ENCODE measurements around the gene TNS3. TPM values are rescaled to one million over a fixed set of nuclear protein-coding genes. Genes with fewer than 3 reads are reported as not detected.

The TNS3 gene
- total and polyA plus RNA-seq, 2 of the 13 experiments (the other 11 are each of a cell fraction or from before 2014, with no cell fraction given), result 52.9 to 55.7 TPM

DNA sequence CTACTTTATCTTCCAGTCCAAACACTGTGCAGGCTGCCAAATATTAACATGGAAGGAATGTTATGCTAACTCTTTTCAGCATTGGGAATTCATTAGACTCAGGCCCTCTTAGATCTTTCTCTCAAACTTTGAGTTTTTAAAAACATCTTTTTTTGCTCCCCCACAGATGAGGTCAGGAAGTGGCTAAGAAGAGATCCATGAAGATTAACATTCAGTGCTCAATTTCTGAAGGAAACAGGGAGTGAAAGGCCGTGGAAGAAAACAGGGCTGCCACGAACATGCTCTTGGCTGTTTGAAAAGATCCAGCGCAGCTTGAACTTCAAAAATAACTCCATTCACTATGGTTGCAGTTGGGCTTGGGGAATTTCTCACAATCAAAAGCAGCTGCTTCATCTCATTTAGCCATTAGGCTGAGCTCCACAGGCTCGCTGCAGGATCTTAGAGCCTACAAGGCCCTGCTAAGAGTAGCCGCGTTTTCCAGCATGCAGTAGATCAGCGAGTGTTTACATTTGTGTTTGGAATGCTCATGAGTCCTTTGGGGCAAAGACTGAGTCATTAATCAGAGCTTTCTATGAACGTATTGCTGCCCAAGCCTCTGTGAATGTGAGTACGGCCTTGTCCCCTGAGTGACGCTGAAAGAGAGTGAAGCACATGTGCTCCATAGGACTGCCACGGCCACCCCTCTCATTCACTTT lies 41.2 kb upstream of the TNS3 start (continued):
- TF ChIP-seq, protein P1, sequence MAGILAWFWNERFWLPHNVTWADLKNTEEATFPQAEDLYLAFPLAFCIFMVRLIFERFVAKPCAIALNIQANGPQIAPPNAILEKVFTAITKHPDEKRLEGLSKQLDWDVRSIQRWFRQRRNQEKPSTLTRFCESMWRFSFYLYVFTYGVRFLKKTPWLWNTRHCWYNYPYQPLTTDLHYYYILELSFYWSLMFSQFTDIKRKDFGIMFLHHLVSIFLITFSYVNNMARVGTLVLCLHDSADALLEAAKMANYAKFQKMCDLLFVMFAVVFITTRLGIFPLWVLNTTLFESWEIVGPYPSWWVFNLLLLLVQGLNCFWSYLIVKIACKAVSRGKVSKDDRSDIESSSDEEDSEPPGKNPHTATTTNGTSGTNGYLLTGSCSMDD (CRISPR knock-in tag; IDR thresholded peaks at IDR 0.05), result no peak
- TF ChIP-seq TCF7L2 (IDR thresholded peaks at IDR 0.05; ENCODE audit: low read depth, low read length) (no peak), THYN1 (CRISPR knock-in tag; IDR thresholded peaks at IDR 0.05; ENCODE audit: borderline replicate concordance, low read depth) (no peak), SAP130 (CRISPR knock-in tag; IDR thresholded peaks at IDR 0.05; ENCODE audit: low read depth) (peak; percentile 83), ZNF562 (CRISPR knock-in tag; IDR thresholded peaks at IDR 0.05; ENCODE audit: borderline replicate concordance) (no peak), ZNF616 (CRISPR knock-in tag; IDR thresholded peaks at IDR 0.05; ENCODE audit: low read depth) (no peak), RFXAP (CRISPR knock-in tag; IDR thresholded peaks at IDR 0.05; ENCODE audit: borderline replicate concordance) (peak; percentile 70; the same call in 1 of the 2 replicates), ZSCAN31 (CRISPR knock-in tag; IDR thresholded peaks at IDR 0.05; ENCODE audit: low read depth) (no peak), KDM5B (CRISPR knock-in tag; IDR thresholded peaks at IDR 0.05; ENCODE audit: borderline replicate concordance) (no peak), ZBTB21 (CRISPR knock-in tag; IDR thresholded peaks at IDR 0.05) (no peak), ZNF569 (CRISPR knock-in tag; IDR thresholded peaks at IDR 0.05; ENCODE audit: borderline replicate concordance) (no peak), ZNF530 (CRISPR knock-in tag; IDR thresholded peaks at IDR 0.05; ENCODE audit: low read depth) (no peak), HES4 (CRISPR knock-in tag; IDR thresholded peaks at IDR 0.05; ENCODE audit: borderline replicate concordance) (no peak), ZNF737 (CRISPR knock-in tag; IDR thresholded peaks at IDR 0.05; ENCODE audit: borderline replicate concordance) (no peak), ZSCAN12 (CRISPR knock-in tag; IDR thresholded peaks at IDR 0.05) (peak; percentile 74; the same call in 1 of the 2 replicates), ETV6 (CRISPR knock-in tag; conservative IDR thresholded peaks at IDR 0.05) (no peak), SMYD3 (CRISPR knock-in tag; IDR thresholded peaks at IDR 0.05) (no peak; the same call in 1 of the 2 replicates), PPARG (CRISPR knock-in tag; conservative IDR thresholded peaks at IDR 0.05) (peak; percentile 62), ZMAT3 (CRISPR knock-in tag; conservative IDR thresholded peaks at IDR 0.05) (no peak), SNAI1 (CRISPR knock-in tag; IDR thresholded peaks at IDR 0.05; ENCODE audit: borderline replicate concordance) (no peak)
- TF ChIP-seq, protein P2, sequence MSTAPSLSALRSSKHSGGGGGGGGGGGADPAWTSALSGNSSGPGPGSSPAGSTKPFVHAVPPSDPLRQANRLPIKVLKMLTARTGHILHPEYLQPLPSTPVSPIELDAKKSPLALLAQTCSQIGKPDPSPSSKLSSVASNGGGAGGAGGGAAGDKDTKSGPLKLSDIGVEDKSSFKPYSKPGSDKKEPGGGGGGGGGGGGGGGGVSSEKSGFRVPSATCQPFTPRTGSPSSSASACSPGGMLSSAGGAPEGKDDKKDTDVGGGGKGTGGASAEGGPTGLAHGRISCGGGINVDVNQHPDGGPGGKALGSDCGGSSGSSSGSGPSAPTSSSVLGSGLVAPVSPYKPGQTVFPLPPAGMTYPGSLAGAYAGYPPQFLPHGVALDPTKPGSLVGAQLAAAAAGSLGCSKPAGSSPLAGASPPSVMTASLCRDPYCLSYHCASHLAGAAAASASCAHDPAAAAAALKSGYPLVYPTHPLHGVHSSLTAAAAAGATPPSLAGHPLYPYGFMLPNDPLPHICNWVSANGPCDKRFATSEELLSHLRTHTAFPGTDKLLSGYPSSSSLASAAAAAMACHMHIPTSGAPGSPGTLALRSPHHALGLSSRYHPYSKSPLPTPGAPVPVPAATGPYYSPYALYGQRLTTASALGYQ (CRISPR knock-in tag; IDR thresholded peaks at IDR 0.05), result peak; percentile 74; the same call in 1 of the 2 replicates
- TF ChIP-seq, protein P3, sequence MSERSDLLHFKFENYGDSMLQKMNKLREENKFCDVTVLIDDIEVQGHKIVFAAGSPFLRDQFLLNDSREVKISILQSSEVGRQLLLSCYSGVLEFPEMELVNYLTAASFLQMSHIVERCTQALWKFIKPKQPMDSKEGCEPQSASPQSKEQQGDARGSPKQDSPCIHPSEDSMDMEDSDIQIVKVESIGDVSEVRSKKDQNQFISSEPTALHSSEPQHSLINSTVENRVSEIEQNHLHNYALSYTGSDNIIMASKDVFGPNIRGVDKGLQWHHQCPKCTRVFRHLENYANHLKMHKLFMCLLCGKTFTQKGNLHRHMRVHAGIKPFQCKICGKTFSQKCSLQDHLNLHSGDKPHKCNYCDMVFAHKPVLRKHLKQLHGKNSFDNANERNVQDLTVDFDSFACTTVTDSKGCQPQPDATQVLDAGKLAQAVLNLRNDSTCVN (CRISPR knock-in tag; IDR thresholded peaks at IDR 0.05; ENCODE audit: borderline replicate concordance), result no peak
- TF ChIP-seq, protein P4, sequence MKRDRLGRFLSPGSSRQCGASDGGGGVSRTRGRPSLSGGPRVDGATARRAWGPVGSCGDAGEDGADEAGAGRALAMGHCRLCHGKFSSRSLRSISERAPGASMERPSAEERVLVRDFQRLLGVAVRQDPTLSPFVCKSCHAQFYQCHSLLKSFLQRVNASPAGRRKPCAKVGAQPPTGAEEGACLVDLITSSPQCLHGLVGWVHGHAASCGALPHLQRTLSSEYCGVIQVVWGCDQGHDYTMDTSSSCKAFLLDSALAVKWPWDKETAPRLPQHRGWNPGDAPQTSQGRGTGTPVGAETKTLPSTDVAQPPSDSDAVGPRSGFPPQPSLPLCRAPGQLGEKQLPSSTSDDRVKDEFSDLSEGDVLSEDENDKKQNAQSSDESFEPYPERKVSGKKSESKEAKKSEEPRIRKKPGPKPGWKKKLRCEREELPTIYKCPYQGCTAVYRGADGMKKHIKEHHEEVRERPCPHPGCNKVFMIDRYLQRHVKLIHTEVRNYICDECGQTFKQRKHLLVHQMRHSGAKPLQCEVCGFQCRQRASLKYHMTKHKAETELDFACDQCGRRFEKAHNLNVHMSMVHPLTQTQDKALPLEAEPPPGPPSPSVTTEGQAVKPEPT (CRISPR knock-in tag; IDR thresholded peaks at IDR 0.05; ENCODE audit: low read depth), result no peak

Measured in HepG2 (cell line).